Endothelial cell of umbilical vein (primary cell): ENCODE data around the gene SPA17. TPM values are rescaled to one million over a fixed set of nuclear protein-coding genes. Genes with fewer than 3 reads are reported as not detected.

Experiments
- BruUV-seq: library from RNA; stranded (reverse); fragments of 400-500 nt; replicated peaks from 2 replicates; lab custom pipeline; 2021; lab: Mats Ljungman, UMichigan
- CTCF ChIA-PET: fragments of 300-600, 350-600 bp; sonication (Branson Sonifier 250); formaldehyde crosslinking; loops from one replicate; lab custom pipeline; 2021; ENCODE audit warnings: antibody characterized with exemption, inconsistent platforms; lab: Charles Lee
- POLR2A ChIA-PET: fragments of 300-600, 350-600 bp; sonication (Branson Sonifier 250); formaldehyde crosslinking; loops from one replicate; lab custom pipeline; 2021; ENCODE audit warnings: antibody characterized with exemption, inconsistent platforms; lab: Charles Lee
- DNase-seq: peaks from one replicate; pipeline ENCODE4 v3.0.0-alpha.2; 2011; ENCODE audit warnings: low read depth, low spot score
- FAIRE-seq: peaks from 2 replicates; lab custom pipeline; 2011; peaks lifted over from hg19 to GRCh38; lab: Jason Lieb, UNC
- H2AFZ ChIP-seq: 2 replicates; pipeline ENCODE4 v1.6.0; 2012; ENCODE audit warnings: low read depth, low read length, control low read depth, inconsistent platforms
- H3K27ac ChIP-seq: 2 replicates; pipeline ENCODE4 v1.5.1; 2011; ENCODE audit warnings: low read depth, mild to moderate bottlenecking, control low read depth, low read length, moderate library complexity; ENCODE audit not compliant: insufficient read depth
- H3K27me3 ChIP-seq, 2 experiments: 2 replicates each; pipeline versions ENCODE4 v1.6.0 to v1.6.1; 2011; ENCODE audit warnings: low read length in 2 of 2, mixed read lengths in 1 of 2; ENCODE audit not compliant: control insufficient read depth in 2 of 2, insufficient read depth in 2 of 2
- H3K36me3 ChIP-seq, 2 experiments: 2 replicates in 1 of 2; 3 replicates in 1 of 2; pipeline ENCODE4 v1.5.1; 2011; ENCODE audit warnings: low read length in 2 of 2, mild to moderate bottlenecking in 1 of 2, moderate library complexity in 1 of 2; ENCODE audit not compliant: control insufficient read depth in 2 of 2, insufficient read depth in 2 of 2; ENCODE audit errors: extremely low read depth in 1 of 2
- H3K4me1 ChIP-seq: 3 replicates; pipeline ENCODE4 v1.5.1; 2011; ENCODE audit warnings: mild to moderate bottlenecking, low read length; ENCODE audit not compliant: control insufficient read depth, insufficient read depth; ENCODE audit errors: extremely low read depth
- H3K4me2 ChIP-seq: 2 replicates; pipeline ENCODE4 v1.6.1; 2011; ENCODE audit warnings: low read length, control low read depth, mixed read lengths; ENCODE audit not compliant: insufficient read depth
- H3K4me3 ChIP-seq, 3 experiments: fragments of 200-600 bp in 1 of 3; sonication (generic), shearing (Covaris generic) in 1 of 3; replicated peaks in 1 of 3; 2 replicates each; pipeline ENCODE4 v1.5.1; 2011 to 2016; ENCODE audit warnings: control low read depth in 3 of 3, low read length in 3 of 3, mild to moderate bottlenecking in 2 of 3, inconsistent platforms in 1 of 3, low read depth in 1 of 3, moderate library complexity in 1 of 3; ENCODE audit not compliant: insufficient read depth in 1 of 3
- H3K79me2 ChIP-seq: 2 replicates; pipeline ENCODE4 v1.6.0; 2012; ENCODE audit warnings: low read length, inconsistent platforms; ENCODE audit not compliant: control insufficient read depth, insufficient read depth
- H3K9ac ChIP-seq: replicated peaks from 2 replicates; pipeline ENCODE3; 2011; ENCODE audit warnings: low read length, control low read depth; ENCODE audit not compliant: insufficient read depth; ENCODE audit errors: extremely low read depth
- H3K9me1 ChIP-seq: replicated peaks from 3 replicates; pipeline ENCODE4 v1.6.0; 2011; ENCODE audit warnings: mild to moderate bottlenecking, low read length; ENCODE audit not compliant: control insufficient read depth, insufficient read depth; ENCODE audit errors: extremely low read depth
- H3K9me3 ChIP-seq: replicated peaks from 2 replicates; pipeline ENCODE4 v1.5.1; 2012; ENCODE audit warnings: low read length, inconsistent platforms; ENCODE audit not compliant: control insufficient read depth, insufficient read depth
- H4K20me1 ChIP-seq: replicated peaks from 2 replicates; pipeline ENCODE3; 2011; ENCODE audit warnings: mild to moderate bottlenecking, low read length; ENCODE audit not compliant: control insufficient read depth, insufficient read depth; ENCODE audit errors: extremely low read depth
- EZH2 ChIP-seq: IDR thresholded peaks from 2 replicates; pipeline ENCODE4 v1.6.1; 2012; ENCODE audit warnings: borderline replicate concordance, low read depth, mild to moderate bottlenecking, moderate library complexity, low read length, inconsistent platforms; ENCODE audit not compliant: severe bottlenecking
- FOS ChIP-seq: IDR thresholded peaks from 2 replicates; pipeline ENCODE4 v1.6.1; 2011; ENCODE audit warnings: mild to moderate bottlenecking, low read length, moderate library complexity, borderline replicate concordance; ENCODE audit not compliant: insufficient read depth
- GATA2 ChIP-seq: IDR thresholded peaks from 2 replicates; pipeline ENCODE4 v1.7.0; 2011; ENCODE audit warnings: low read depth, mild to moderate bottlenecking, moderate library complexity, mixed read lengths, low read length; ENCODE audit not compliant: insufficient read length, insufficient read depth
- JUN ChIP-seq: IDR thresholded peaks from 2 replicates; pipeline ENCODE4 v1.6.1; 2011; ENCODE audit warnings: borderline replicate concordance, low read depth; ENCODE audit not compliant: insufficient read length, insufficient read depth
- MYC ChIP-seq: IDR thresholded peaks from one replicate; pipeline ENCODE4 v1.6.1; 2011; ENCODE audit warnings: mild to moderate bottlenecking, low read depth, low read length
- POLR2A ChIP-seq: IDR thresholded peaks from 2 replicates; pipeline ENCODE4 v1.6.1; 2012; ENCODE audit warnings: low read depth, mild to moderate bottlenecking, control low read depth, low read length
- POLR2AphosphoS5 ChIP-seq: IDR thresholded peaks from 2 replicates; pipeline ENCODE4 v1.6.1; 2012; ENCODE audit warnings: low read depth, mild to moderate bottlenecking, control low read depth, low read length, moderate library complexity; ENCODE audit not compliant: insufficient read depth
- dilution Hi-C: fragments of 300-500 bp; cut with MboI; formaldehyde crosslinking; loops from one replicate; pipeline ENCODE4 v1.15.0; 2019; ENCODE audit warnings: low sequenced_read_pairs; ENCODE audit not compliant: extremely low pct_ligation_motif_present
- intact Hi-C: fragments of 100-400 bp; cut with micrococcal nuclease; formaldehyde crosslinking; loops from one replicate; pipeline ENCODE4 v1.10.0; 2022
- polyA plus RNA-seq, 4 experiments: library from polyadenylated mRNA; depleted of rRNA in 3 of 4; stranded (reverse) in 3 of 4; unstranded in 1 of 4; fragments of >200 nt; gene quantifications; 2 replicates each; pipeline versions ENCODE4 v1.2.1 to v1.2.3, GENCODE V29; 2011 to 2012; ENCODE audit warnings: missing spikeins in 1 of 4
- total RNA-seq: library from RNA; stranded (reverse); gene quantifications from 2 replicates; pipeline ENCODE4 v1.2.3, GENCODE V29; 2021
- TF ChIP-seq, protein P1 (sequence below), 2 donors: IDR thresholded peaks; 1 replicate in 1 of 2; 2 replicates in 1 of 2; pipeline ENCODE4 v1.5.1; 2011; ENCODE audit warnings: low read length in 2 of 2, mild to moderate bottlenecking in 2 of 2, moderate library complexity in 2 of 2, control low read depth in 1 of 2, inconsistent platforms in 1 of 2, low read depth in 1 of 2; ENCODE audit not compliant: insufficient read depth in 1 of 2; ENCODE audit errors: extremely low read depth in 1 of 2
- TF ChIP-seq, protein P2 (sequence below): IDR thresholded peaks from 2 replicates; pipeline ENCODE4 v1.6.1; 2011; ENCODE audit not compliant: insufficient read depth, insufficient read length

Gene SPA17
- total and polyA plus RNA-seq, 2 donors (not counting 3 experiments of a cell fraction or from before 2014, with no cell fraction given), result 3.9 to 4.7 TPM

DNA sequence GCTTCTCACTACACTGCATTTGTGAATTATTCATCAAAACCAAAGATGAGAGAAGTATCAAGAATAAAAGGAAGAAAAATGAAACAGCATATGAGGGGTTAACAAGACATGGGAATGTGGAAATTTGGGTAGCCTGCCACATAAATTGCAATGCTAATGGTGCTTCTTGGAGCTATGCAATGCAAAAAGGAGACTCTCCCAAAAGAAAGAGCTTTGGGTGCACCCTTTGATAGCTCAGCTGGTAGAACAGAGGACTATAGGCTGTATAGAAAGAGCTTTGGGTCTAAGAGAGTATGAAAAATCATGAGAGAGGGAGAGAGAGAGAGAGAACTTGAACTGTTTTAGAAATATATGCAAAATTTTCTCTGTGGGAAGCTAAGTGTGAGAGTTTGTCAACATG, 26.3 kb downstream of the SPA17 start:
- no TSS peak for BruUV-seq
- no peak overlapping the region for H3K9ac ChIP-seq
- no peaks in the 10 kb centered on the region for H3K79me2 ChIP-seq
- TF ChIP-seq EZH2 (no peak), MYC (no peak), JUN (no peak), GATA2 (no peak), POLR2AphosphoS5 (no peak), FOS (no peak), POLR2A (no peak)
- TF ChIP-seq, protein P1, sequence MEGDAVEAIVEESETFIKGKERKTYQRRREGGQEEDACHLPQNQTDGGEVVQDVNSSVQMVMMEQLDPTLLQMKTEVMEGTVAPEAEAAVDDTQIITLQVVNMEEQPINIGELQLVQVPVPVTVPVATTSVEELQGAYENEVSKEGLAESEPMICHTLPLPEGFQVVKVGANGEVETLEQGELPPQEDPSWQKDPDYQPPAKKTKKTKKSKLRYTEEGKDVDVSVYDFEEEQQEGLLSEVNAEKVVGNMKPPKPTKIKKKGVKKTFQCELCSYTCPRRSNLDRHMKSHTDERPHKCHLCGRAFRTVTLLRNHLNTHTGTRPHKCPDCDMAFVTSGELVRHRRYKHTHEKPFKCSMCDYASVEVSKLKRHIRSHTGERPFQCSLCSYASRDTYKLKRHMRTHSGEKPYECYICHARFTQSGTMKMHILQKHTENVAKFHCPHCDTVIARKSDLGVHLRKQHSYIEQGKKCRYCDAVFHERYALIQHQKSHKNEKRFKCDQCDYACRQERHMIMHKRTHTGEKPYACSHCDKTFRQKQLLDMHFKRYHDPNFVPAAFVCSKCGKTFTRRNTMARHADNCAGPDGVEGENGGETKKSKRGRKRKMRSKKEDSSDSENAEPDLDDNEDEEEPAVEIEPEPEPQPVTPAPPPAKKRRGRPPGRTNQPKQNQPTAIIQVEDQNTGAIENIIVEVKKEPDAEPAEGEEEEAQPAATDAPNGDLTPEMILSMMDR (IDR thresholded peaks at IDR 0.05; ENCODE audit: extremely low read depth in 1 of 2, insufficient read depth in 1 of 2, low read depth in 1 of 2, low read length in 2 of 2), result no peak
- TF ChIP-seq, protein P2, sequence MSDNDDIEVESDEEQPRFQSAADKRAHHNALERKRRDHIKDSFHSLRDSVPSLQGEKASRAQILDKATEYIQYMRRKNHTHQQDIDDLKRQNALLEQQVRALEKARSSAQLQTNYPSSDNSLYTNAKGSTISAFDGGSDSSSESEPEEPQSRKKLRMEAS, result no peak
- H3K9me1 ChIP-seq, result no peaks in the 10 kb centered on the region
- H3K36me3 ChIP-seq, result no peaks in the 10 kb centered on the region
- H4K20me1 ChIP-seq, result no peaks in the 10 kb centered on the region
- no peak overlapping the region for H3K4me2 ChIP-seq
- no peaks in the 10 kb centered on the region for H3K4me1 ChIP-seq
- H3K27me3 ChIP-seq, result peaks cover 6 to 20% of the 10 kb centered on the region in 2 experiments
- H3K4me3 ChIP-seq, result no peak overlapping the region
- DNase-seq, result no peak
- no peaks in the 10 kb centered on the region for H3K9me3 ChIP-seq
- no peak overlapping the region for H2AFZ ChIP-seq
- no peak for FAIRE-seq
- dilution Hi-C loops, result no loop called here
- intact Hi-C loops, result no loop called here
- ChIA-PET POLR2A (no interaction called here), CTCF (interaction anchor here (0.8 to 1.5 kb wide), 7 partner anchors 9 to 46 kb away, joined by 3 to 5 read pairs (median 4); no protein-coding TSS in a partner anchor)
- no peak overlapping the region for H3K27ac ChIP-seq
